Colonic mucosa (tissue), 4 donors: ENCODE data around the gene PGLYRP1. TPM values are rescaled to one million over a fixed set of nuclear protein-coding genes. Genes with fewer than 3 reads are reported as not detected.

ENCODE experiments used
- DNase-seq: peaks from one replicate; pipeline ENCODE4 v3.0.0-alpha.2; 2020
- H3K27ac ChIP-seq: fragments of 200-600 bp; one replicate; pipeline ENCODE4 v1.8.0; 2021
- H3K27me3 ChIP-seq: fragments of 200-600 bp; one replicate; pipeline ENCODE4 v1.8.0; 2021
- H3K36me3 ChIP-seq: fragments of 200-600 bp; one replicate; pipeline ENCODE4 v1.8.0; 2021
- H3K4me1 ChIP-seq: fragments of 200-600 bp; one replicate; pipeline ENCODE4 v1.8.0; 2021; ENCODE audit warnings: mild to moderate bottlenecking
- H3K4me3 ChIP-seq: fragments of 200-600 bp; one replicate; pipeline ENCODE4 v1.8.0; 2021
- H3K9ac ChIP-seq, 2 donors: one replicate each; pipeline ENCODE4 v1.7.0; 2013; ENCODE audit warnings: control low read depth in 2 of 2, low read depth in 2 of 2, low read length in 2 of 2
- H3K9me3 ChIP-seq: fragments of 200-600 bp; one replicate; pipeline ENCODE4 v1.8.0; 2021
- CTCF ChIP-seq: fragments of 200-600 bp; IDR thresholded peaks from one replicate; pipeline ENCODE4 v1.8.0; 2022; ENCODE audit warnings: antibody characterized with exemption, mild to moderate bottlenecking
- intact Hi-C: fragments of 100-400 bp; cut with DNase I; formaldehyde crosslinking; loops from one replicate; pipeline ENCODE4 v1.14.1; 2022
- total RNA-seq, 2 donors: library from RNA; stranded (reverse); fragmentation: NEBNext Ultra II Directional in 1 of 2; extraction: Animal tissue kit (Norgen Biotek cat#: 25700) in 1 of 2; gene quantifications; one replicate each; pipeline ENCODE4 v1.2.1, GENCODE V29; 2021
- donor health status: healthy.
- donor health status: DM: no; HTN: no; CAD: no.
- donor health status: DM: no; HTN: no; CAD: no.

The PGLYRP1 gene
- total RNA-seq, 2 donors from 2014 or later, result not detected

GRCh38 chr19:45994456-45994997, 28.3 kb downstream of the PGLYRP1 start:
- TF ChIP-seq CTCF, result no peak
- H3K36me3 ChIP-seq, result no peaks in the 10 kb centered on the region
- H3K9me3 ChIP-seq, result no peaks in the 10 kb centered on the region
- no peaks in the 10 kb centered on the region for H3K27me3 ChIP-seq
- H3K27ac ChIP-seq, result no peak overlapping the region
- DNase-seq, result no peak
- peak overlapping the region in 1 of 2 donors; percentile 55 for H3K9ac ChIP-seq
- peak overlapping the region; percentile 36 for H3K4me3 ChIP-seq
- H3K4me1 ChIP-seq, result no peaks in the 10 kb centered on the region
- intact Hi-C loops, result no loop called here

- TF ChIP-seq CTCF, result no peak
- Histone ChIP-seq H3K4me3 (no peak overlapping the region), H3K27ac (no peak overlapping the region), H3K27me3 (no peaks in the 10 kb centered on the region), H3K9me3 (no peaks in the 10 kb centered on the region), H3K4me1 (no peaks in the 10 kb centered on the region), H3K9ac (no peak overlapping the region), H3K36me3 (no peaks in the 10 kb centered on the region)
- no peak for DNase-seq
- intact Hi-C loops, result no loop called here
Measured at GRCh38 chr19:45990113-45990728, 32.6 kb downstream of the PGLYRP1 start.

GRCh38 chr19:45985321-45985720, 37.5 kb downstream of the PGLYRP1 start:
- intact Hi-C loops, result no loop called here
- H3K9me3 ChIP-seq, result no peaks in the 10 kb centered on the region
- H3K9ac ChIP-seq, result no peak overlapping the region
- no peaks in the 10 kb centered on the region for H3K4me1 ChIP-seq
- TF ChIP-seq CTCF, result no peak
- DNase-seq, result no peak
- no peak overlapping the region for H3K27ac ChIP-seq
- H3K4me3 ChIP-seq, result no peak overlapping the region
- no peaks in the 10 kb centered on the region for H3K36me3 ChIP-seq
- H3K27me3 ChIP-seq, result no peaks in the 10 kb centered on the region

GRCh38 chr19:45981350-45981749, 41.5 kb downstream of the PGLYRP1 start:
- intact Hi-C loops, result no loop called here
- H3K27me3 ChIP-seq, result no peaks in the 10 kb centered on the region
- H3K4me3 ChIP-seq, result no peak overlapping the region
- DNase-seq, result no peak
- no peaks in the 10 kb centered on the region for H3K36me3 ChIP-seq
- no peak overlapping the region for H3K27ac ChIP-seq
- H3K9ac ChIP-seq, result no peak overlapping the region
- no peak for TF ChIP-seq CTCF
- H3K9me3 ChIP-seq, result no peaks in the 10 kb centered on the region
- no peaks in the 10 kb centered on the region for H3K4me1 ChIP-seq

- no peaks in the 10 kb centered on the region for H3K4me1 ChIP-seq
- H3K9me3 ChIP-seq, result no peaks in the 10 kb centered on the region
- DNase-seq, result no peak
- no peak for TF ChIP-seq CTCF
- no peak overlapping the region for H3K9ac ChIP-seq
- intact Hi-C loops, result no loop called here
- peaks cover 18% of the 10 kb centered on the region for H3K27me3 ChIP-seq
- H3K27ac ChIP-seq, result no peak overlapping the region
- H3K4me3 ChIP-seq, result no peak overlapping the region
- H3K36me3 ChIP-seq, result no peaks in the 10 kb centered on the region
Measured at GRCh38 chr19:45978156-45978555, 44.7 kb downstream of the PGLYRP1 start.
